Measurements from ENCODE around the gene DOCK10.
"Not testable (repeated sequence)": the region's sequence is repeated elsewhere in the genome, so short reads cannot be mapped to it uniquely, and the experiment has no call there.

The DOCK10 gene

DNA sequence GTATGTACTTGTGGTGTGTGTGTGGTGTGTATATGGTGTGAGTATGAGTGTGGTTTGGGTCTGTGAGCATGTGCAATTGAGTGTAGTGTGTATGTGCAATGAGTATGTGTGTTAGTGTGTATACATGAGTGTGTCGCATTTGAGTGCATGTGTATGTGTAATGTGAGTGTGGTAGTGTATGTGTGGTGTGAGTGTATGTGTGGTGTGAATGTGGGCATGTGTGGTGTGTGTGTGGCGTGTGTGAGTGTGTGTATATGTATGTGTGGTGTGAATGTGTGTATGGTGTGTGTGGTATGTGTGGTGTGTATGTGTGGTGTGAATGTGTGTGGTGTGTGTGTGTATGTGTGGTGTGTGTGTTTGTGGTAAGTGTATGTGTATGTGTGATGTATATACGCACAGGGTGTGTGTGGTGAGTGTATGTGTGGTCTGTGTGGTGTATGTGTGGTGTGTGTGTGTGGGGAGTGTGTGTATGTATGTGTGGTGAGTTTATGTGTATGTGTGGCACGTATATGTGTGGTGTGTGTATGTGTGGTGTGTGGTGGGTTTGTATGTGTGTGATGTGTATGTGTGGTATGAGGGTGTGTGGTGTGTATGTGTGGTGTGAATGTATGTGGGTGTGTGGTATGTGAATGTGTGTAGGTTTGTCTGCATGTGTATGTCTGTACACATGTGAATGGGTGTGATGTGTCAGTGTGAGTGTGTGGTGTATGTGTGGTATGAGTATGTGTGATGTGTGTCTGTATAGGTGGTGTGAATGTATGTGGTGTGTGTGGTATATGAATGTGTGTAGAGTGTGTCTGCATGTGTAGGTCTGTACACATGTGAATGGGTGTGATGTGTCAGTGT is 123.4 kb downstream of the DOCK10 start:
- no peak for DNase-seq (ENCODE audit: low read depth)

DNA sequence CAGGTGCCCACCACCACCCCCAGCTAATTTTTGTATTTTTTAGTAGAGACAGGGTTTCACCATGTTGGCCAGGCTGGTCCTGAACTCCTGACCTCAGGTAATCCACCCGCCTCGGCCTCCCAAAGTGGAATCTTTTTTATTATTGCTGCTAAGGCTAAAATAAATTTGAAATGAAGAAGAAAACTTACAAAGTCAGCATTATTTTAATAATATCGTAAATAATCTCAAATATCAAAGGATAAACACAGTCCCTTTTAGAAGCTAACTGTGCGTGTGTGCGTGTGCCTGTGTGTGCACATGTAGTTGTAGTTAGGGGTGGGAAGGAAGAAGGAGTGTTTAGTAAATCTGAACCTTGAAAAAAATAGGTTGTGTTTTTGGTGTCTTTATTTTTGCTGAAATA is 125.0 kb downstream of the DOCK10 start:
- DNase-seq (ENCODE audit: low read depth) = not testable (repeated sequence)

DNA sequence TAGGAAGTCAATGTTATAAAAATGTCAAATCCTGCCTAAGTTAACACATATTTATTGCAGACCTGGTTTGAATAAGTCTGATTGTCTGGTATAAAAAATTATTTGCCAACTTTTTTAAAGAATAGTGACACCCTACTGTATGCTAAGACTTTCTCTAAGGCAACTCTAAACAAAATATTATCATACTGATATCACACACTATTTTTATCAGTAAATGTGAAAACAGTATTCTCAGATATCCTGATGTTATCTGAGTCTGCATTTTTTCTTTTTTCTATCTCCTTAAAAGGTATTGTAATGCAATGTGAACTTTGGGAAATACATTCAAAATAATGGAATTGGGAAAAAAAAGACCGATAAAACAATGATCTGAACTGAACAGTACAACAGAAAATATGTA is 127.1 kb downstream of the DOCK10 start:
- no peak for DNase-seq (ENCODE audit: low read depth)

DNA sequence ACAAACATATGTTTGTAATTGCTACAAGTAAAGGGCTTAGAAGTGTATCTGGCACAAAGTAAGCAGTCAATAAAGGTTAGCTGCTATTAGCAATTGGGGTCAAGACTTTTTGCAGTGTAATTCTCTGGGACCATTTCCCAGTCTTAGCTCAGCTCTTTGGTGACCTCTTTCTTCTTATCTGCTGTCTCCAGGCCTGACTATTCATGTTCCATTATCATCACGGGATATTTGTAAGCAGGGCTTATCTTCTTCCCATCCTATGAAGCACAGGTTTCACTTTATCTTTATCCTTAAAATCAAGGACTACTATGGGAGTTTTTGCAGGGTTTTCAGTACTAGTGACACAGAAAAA is 131.7 kb downstream of the DOCK10 start:
- DNase-seq (ENCODE audit: low read depth) = peak; percentile 45

DNA sequence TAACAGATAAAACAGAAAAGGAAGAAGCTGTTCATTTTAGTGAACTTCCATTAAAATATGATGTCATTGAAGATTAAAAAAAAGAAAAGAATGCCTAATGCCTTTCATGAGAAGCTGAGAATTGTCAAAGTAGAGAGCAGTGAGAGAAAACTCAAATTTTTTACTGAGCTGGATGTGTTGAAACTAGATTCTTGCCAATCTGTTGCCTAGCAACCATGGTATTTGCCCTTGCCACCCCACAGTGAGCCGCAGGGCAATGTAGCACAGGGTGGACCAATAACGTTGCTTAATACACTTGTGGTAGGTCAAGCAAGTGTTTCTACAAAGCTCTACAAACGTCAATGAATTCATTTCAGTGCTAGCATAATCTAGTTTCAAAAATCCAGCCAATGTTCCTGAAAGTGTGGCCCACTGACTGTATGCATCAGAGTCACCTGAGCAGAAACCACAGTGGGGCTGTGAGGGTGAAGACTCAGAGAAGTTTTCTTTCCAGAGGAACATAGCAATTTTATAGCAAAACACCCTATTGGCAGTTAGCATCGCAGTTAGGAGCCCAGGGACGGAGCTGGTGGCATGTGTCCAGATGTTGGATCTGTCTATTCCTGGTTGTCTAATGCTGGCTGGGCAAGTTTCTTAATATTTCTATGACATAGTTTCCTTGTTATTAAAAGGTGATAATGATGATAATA is 132.2 kb downstream of the DOCK10 start:
- peak; percentile 96 for DNase-seq (ENCODE audit: low read depth)

DNA sequence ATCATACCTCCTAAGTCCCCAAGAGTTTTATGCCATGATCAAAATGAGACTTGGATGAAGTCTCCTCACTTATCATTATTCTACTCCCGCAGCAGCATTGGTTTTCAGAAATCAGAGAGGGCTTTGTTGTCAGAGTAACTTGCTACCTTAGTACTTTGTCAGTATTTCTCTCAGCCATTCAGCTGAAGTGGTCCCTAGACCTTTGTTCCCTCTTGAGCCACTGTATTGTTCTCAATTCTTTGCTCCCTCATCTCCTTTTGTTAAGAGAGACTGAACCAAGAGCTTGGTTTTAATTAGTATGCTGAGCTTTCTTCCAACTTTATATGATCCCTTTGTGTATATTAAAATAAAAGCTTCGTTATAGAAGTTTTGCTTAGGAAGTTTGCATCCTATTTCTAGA is 133.4 kb downstream of the DOCK10 start:
- DNase-seq (ENCODE audit: low read depth) = no peak

DNA sequence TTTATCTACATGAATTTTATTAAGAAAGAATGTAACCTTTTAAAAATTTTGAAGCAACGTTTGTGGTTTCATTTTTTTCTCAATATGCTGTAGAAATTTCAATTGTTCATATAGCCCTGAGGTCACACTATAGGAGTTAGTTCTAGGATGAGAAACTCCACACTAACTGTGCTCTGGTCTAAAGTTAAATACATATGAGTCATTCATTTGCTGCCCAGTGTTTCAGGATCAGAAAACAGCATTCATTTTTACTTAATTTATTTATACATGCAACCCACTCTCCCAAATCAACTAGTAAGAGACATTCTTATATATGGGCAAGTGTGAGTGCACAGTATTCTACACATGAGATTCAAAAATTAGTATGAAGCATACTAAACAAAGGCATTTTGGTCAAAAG is 137.9 kb downstream of the DOCK10 start:
- no peak for DNase-seq (ENCODE audit: low read depth)

DNA sequence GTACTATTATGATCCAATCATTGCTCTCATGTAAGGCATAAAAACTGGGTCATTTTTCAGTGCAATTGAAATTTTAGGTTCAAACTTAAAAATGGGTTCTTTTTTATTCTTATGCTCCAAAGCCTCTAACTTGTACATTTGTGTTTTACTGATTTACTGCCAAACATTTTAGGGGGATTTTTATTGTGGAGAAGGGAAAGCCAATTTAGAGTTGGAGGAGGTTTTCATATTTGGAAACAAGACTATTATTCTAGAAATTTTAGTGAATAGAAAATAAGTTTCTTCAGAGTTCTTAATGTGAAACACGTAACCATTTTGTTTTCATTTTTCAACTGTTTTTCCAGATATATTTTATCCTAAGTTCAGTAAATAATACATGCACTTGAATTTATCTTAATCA is 138.6 kb downstream of the DOCK10 start:
- DNase-seq (ENCODE audit: low read depth) = no peak

DNA sequence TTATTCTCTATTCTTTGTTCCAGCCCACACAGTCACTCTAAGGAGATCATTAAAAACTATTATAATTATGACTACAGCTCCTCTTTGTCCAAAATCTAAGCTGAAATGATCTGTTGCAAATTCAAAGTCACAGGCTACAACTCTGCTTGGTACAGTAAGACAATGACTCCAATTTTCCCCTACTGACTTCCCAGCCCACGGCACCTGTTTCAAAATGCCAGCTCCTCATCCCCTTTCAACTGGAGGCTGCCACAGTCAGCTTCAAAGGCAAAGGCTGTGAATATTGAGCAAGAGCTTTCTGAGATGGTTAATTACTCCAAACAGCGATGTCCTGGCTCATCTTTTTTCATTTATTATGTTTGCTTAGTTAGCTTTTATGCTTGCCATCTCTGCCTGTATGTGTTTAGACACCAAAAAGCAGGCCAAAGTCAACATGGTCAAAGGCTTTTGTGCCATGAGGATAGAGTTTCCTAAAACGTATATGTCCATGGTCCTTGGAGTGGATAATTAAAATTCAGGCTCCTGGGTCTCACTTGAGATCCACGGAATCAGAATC is 141.1 kb downstream of the DOCK10 start:
- DNase-seq (ENCODE audit: low read depth) = no peak

DNA sequence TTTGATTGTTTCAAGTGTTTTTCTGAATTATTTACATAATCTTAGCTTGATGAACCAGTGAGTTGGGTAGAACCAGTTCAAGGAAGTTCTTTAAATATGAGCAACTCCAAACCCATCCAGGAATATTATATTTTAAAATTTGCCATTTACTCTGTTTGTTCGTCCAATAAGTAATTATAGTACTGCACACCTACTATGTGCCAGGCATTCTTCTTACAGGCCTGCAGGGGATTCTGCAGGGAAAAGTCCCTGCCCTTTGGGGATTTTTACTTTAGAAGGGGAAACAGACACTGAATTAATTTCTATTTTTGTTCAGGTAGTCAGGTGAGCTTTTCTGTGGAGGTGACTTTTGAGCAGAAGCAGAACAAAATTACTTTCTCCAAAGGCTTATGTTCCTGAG is 146.9 kb downstream of the DOCK10 start:
- no peak for DNase-seq (ENCODE audit: low read depth)

DNA sequence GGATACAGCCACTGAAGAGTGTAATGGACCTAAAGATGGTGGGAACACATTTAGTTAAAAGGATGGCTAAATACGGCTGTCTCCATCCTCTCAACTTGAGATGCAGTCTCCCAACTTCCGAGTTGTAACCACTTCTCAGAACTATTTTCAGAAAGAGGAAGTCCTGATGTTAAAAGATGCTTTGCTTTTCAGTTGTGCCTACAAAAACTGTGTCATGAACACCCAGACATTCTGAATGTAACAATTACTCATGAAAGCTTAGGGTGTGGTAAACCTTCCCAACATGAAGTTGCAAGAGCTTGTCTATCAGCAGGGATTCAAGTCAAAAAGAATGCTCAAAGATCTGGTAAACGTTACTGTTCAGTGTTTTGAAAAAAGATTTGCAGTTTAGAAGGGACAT is 147.9 kb downstream of the DOCK10 start:
- no peak for DNase-seq (ENCODE audit: low read depth)

DNA sequence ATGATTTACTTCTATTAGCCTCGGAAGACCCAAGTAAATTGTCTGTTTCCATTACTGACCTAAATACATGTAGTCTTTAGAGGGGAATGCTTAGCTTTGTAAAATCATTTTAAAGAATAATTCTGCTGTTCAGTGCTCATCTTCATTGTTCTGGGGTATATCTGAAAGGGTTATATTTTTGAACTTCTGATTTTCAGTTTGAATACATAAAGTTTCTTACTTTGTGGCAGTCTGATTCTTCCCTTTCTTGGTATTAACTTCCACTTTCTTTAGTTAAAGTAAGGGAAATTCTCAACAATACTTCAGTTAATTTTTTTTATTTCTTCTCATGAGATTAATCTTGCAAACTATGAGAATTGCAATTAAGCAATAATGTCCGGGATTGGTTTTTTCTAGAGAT is 148.4 kb downstream of the DOCK10 start:
- DNase-seq (ENCODE audit: low read depth) = no peak

DNA sequence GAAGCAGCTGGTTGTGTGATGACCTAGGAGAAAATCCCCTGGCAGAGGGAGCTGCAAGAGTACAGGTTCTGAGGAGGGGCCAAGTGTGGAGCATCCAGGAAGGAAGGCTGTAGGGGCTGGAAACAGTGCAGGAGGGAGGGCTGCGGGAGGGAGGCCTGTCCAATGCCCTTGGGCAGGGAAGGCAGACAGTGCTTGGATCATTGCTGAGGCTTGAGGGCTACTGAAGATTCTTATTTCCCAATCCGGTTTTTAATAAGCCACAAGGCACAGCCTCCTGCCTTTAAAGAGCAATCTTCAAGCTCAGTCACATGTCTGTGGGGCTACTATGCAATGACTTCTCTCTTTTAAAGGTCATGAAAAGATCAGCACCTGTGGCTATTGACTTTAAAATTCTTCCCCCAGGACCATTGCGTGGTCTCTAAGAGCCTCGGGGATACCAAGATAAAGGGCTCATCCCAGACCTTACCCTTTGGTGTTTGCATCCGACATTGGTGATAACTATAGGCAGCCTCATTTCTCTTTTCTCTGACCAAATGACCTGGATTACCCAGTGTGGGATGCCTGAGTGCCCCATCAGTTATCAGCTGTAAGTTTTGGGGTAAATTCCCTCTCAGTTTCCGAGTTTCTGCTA is 149.6 kb downstream of the DOCK10 start:
- no peak for DNase-seq (ENCODE audit: low read depth)

DNA sequence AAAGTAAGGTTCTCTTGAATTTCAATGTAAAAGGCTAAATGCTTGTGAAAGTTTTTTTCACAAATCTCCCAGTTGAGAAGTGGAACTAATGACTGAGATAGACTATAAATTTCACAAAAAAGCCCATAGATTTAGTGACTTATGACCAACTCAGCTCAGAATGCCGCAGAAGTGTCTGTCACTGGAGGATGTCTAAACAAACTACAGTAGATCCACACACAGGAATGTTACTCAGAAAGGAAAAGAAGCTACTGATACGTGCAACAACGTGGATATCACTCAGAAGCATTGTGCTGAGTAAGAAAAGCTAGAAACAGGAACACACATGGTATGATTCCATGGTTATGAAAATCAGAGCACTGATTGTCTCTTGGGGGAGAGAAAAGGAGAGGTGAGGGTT is 151.9 kb downstream of the DOCK10 start:
- no peak for DNase-seq (ENCODE audit: low read depth)

DNA sequence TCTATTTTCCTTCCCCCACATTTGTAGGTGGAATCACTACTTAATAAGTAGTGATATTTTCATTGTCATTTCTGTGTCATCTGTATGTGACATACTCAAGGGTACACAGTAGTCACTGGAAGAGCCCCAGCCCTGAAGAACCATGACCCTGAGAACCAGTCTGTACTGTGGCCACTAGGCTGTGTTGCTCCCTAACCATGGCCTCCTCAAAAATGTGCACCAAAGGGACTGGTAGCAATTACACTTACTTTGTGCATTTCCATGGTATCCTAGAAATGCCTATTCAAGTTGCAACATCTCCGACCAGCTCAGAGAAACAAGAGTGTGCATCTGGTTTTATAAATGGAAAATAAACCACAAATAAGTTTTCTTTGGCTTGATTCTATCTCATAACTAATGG is 155.1 kb downstream of the DOCK10 start:
- DNase-seq (ENCODE audit: low read depth) = peak; percentile 84

DNA sequence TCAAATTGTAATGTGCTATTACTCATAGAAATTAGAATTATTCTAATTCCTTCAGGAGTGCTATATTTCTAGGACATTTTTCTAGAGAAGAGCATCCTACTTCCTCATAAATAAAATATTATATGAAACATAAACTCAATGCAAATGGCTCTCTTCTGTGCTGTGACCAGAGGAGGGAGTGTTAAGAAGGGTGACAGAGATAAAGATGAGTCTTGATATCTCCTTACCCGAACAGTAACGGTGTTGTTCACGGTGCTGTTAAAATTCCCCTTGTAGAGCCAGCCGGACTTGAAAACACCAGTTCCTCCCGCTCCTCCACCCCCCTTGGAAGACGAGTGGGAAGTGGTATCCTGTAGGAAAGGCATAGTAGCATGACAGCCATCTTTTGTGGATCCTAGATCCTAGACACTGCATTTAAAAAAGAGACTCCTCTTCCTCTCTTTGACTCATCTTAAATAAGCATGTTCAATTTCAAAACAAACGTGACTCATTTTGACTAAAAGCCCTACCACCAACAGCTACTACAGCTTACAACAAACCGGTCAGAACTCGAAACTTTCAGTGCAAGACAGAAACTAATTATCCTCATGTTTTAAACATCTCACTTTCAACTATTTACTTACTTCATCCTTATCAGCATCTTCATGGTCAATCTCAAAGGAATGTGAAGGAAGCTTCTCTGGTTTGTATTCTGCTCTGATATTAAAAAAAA is 156.3 kb downstream of the DOCK10 start:
- DNase-seq (ENCODE audit: low read depth) = peak; percentile 67

DNA sequence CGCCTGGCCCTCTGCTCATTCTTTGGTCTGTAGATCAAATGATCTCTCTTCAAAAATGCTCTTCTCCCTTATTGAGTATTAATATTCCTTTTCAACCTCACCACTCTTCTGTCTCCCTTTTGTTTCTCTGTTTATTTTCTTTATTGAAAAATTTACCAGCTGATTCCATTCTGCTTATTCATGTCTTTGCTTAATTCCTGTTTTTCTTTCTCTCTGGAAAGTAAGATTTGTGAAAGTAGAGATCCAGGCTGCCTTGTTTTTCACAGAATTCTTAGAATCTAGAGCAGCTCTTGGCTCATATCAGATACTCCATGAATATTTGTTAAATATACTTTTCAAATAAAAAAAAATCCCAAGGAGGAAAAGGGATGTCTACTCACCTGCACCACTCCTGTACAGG is 157.0 kb downstream of the DOCK10 start:
- no peak for DNase-seq (ENCODE audit: low read depth)

DNA sequence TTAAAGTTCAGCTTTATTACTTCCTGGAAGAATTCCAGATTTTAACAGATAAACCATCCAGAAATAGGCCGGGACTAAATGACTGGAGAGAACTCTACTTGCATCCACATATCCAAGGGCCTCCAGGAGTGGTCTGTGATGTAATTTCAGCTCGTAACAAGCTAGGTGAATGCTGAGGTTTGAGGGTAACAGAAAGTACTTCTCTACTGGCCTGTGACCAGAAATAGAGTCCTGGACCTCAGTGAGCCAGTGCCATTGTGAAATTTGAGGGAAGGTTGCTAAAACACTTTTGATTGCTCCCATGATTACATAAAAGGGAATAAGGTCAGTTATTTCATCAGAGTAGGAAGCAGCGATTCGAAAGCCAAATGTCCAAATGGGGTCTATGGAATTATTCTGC is 158.1 kb downstream of the DOCK10 start:
- peak; percentile 55 for DNase-seq (ENCODE audit: low read depth)

DNA sequence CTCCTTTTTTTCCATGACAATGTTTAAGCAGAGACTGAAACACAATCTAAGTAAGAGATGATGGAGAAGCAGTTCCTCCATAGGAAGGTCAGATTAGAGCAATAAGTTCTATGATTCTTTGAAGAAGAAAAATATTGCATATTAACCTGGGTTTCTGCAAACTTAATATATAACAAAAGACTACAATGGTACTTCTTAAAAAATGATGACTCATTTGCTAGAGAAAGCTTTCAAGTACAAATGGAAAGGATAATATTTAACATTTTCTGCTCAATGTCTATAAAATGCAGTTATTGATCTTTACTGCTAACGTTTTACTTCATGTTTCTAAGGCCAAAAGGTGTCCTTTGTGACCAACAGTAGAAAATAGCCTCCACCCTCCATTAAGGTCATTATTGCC is 158.6 kb downstream of the DOCK10 start:
- DNase-seq (ENCODE audit: low read depth) = no peak

DNA sequence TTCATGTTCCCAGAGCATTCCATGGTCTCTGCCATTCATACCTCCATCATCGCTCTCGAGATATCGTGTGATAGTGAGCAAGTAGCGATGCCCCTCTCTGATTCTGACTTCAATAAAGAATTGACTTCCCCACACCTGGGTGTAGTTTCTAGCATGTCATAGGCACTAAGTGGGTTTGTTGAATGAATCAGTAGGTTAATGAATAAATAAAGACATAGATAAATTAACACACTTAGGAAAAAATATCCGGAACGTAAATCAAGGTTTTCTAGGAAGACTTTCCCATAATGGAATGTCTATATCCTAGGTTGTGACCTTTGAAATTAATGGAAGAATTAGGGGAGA is 159.1 kb downstream of the DOCK10 start:
- DNase-seq (ENCODE audit: low read depth) = no peak

DNA sequence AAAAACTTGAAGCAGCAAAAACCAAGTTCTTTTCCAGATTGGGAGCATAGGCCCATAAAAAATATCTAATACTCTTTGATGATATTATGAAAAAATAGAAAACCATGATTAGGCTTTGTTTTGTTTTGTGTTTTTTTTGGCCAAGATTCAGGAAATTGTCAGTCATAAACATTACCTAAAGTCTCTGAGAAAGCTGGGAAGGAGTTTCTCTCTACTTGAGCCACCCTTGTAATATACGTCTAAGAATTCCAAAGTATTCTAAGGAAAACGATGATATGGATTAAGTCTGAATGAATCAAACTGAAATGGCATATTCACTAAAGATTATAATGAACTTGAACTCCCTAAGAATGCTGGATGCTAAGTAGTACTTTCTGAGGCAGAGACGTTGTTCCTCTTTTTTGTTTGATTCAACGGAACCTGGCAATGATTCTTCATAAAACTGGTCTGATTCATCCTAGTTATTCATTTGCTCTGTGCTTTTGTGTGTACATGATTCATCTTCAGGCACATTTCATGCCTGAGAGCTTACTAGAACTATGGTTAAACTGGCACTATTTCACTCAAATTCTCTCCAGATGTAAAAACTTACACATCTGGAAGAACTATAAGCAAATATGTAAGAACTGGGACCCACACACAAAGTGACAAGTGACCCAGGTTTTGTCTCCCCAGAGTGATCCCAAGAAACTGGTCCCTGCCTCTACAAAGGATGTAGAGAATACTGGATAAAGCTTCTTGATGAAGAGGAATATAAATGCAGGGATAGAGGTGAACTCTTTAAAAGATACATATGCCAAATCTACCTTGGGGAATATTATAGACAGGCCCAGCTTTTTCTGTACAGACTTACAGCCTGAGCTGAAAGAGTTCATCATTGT is 159.7 kb downstream of the DOCK10 start:
- peak; percentile 91 for DNase-seq (ENCODE audit: low read depth)

Measured in fibroblast of the conjunctiva (primary cell).